ENCODE results near the gene SP4. TPM values are rescaled to one million over a fixed set of nuclear protein-coding genes. Genes with fewer than 3 reads are reported as not detected.

Gene SP4
- total RNA-seq, 6 experiments from 2014 or later, result 2.3 to 3.6 (median 2.9) TPM

DNA sequence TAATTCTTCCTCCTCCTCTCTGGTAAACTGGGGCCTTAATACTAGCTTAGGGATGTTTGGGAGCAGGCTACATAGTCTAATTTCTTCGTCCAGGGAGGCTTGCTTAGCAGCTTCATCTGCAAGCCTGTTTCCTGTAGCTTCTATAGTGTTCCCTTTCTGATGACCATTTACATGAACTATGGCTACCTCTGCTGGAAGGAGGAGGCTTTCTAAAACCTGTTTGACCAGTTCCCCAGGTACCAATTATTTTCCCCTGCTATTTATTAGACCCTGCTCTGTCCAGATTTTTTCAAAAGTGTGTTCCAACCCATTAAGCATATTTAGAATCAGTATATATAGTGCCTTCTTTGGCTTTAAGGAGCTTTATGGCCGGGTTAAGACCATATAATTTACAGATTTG lies 76.1 kb downstream of the SP4 start:
- H3K27ac Mint-ChIP-seq, result no peak overlapping the region
- no peaks in the 10 kb centered on the region for H3K36me3 Mint-ChIP-seq (ENCODE audit: low read depth)
- DNase-seq, result no peak
- TF ChIP-seq, protein P1, sequence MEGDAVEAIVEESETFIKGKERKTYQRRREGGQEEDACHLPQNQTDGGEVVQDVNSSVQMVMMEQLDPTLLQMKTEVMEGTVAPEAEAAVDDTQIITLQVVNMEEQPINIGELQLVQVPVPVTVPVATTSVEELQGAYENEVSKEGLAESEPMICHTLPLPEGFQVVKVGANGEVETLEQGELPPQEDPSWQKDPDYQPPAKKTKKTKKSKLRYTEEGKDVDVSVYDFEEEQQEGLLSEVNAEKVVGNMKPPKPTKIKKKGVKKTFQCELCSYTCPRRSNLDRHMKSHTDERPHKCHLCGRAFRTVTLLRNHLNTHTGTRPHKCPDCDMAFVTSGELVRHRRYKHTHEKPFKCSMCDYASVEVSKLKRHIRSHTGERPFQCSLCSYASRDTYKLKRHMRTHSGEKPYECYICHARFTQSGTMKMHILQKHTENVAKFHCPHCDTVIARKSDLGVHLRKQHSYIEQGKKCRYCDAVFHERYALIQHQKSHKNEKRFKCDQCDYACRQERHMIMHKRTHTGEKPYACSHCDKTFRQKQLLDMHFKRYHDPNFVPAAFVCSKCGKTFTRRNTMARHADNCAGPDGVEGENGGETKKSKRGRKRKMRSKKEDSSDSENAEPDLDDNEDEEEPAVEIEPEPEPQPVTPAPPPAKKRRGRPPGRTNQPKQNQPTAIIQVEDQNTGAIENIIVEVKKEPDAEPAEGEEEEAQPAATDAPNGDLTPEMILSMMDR (IDR thresholded peaks at IDR 0.05), result no peak
- H3K4me3 Mint-ChIP-seq, result no peak overlapping the region
- peaks cover 2% of the 10 kb centered on the region; the same call in 1 of the 2 replicates for H3K27me3 Mint-ChIP-seq (ENCODE audit: insufficient read depth)
- H3K4me1 Mint-ChIP-seq (ENCODE audit: low read depth), result no peaks in the 10 kb centered on the region
- no peaks in the 10 kb centered on the region for H3K9me3 Mint-ChIP-seq

DNA sequence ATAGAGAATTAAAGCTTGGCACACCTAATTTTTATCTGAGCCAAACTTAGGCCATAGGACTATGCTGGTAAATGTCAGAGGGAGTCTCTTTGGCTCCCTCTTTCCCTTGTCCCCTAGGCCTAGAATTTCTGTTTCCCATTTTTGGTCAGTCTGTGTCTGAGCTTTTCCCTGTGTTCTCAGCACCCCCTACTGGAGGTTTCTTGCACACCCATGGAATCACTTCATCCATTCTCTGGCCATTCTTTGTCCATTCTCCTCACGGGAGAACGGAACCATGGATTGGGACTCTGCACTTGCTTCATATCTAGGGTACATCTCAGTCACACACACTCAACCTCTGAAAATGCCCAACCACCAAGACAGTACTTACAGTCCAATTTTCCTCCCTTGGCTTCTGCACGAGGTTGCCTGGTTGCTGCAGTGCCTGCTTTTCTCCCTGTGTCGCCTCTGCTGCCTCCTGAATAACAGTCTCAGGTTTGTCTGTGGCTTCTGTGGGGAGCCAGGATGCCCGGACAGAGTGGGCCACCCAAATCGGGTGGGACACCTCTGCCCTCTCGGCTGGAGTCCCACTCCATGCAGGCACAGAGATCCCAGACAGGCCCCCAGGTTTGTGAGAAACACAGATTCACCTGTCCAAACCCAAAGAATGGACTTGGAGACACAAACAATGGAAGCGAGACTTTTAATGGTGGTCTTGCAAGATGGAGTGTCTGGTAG lies 79.9 kb downstream of the SP4 start:
- Mint-ChIP-seq H3K27me3 (ENCODE audit: insufficient read depth) (peaks cover 2% of the 10 kb centered on the region; the same call in 1 of the 2 replicates), H3K9me3 (no peaks in the 10 kb centered on the region), H3K4me3 (no peak overlapping the region), H3K27ac (no peak overlapping the region), H3K4me1 (ENCODE audit: low read depth) (no peaks in the 10 kb centered on the region), H3K36me3 (ENCODE audit: low read depth) (no peaks in the 10 kb centered on the region)
- TF ChIP-seq, protein P1 (IDR thresholded peaks at IDR 0.05), result peak; percentile 89
- peak; percentile 39 for DNase-seq

DNA sequence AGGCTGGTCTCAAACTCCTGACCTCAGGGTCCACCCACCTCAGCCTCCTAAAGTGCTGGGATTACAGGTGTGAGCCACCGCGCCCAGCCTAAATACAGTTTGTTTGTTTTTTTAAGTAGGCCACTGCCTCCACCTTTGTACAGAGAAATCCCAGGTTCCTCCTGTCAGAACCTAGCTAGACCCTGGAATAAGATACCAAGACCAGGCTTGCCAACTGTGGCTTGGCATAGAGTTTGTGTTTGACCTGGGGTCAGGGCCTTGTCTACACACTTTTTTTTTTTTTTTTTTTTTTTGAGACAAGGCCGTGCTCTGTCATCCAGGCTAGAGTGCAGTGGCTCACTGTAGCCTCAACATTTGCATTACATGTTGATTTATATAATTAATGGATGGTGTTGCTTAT lies 80.7 kb downstream of the SP4 start:
- Mint-ChIP-seq H3K9me3 (no peaks in the 10 kb centered on the region), H3K27ac (no peak overlapping the region), H3K27me3 (ENCODE audit: insufficient read depth) (no peaks in the 10 kb centered on the region), H3K4me3 (no peak overlapping the region), H3K36me3 (ENCODE audit: low read depth) (no peaks in the 10 kb centered on the region), H3K4me1 (ENCODE audit: low read depth) (no peaks in the 10 kb centered on the region)
- TF ChIP-seq, protein P1 (IDR thresholded peaks at IDR 0.05), result no peak
- no peak for DNase-seq

DNA sequence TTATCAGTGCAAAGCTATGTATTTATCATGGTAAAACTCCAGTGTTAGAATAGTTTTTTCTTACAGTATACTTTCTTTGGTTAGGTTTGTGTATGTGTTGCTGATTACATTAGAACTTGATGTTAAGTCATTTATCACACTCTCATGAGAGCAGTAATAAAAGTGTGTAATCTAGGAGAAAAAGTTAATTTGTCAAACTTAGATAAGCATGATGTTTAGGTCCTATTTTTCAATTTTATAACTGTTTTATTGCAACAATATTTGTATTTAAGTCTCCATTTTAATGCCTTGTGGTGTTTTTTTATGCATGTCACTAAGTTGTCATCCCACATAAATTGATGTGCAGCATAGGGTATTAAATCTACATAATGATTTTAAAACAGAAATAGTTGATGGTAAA lies 86.2 kb downstream of the SP4 start:
- H3K27me3 Mint-ChIP-seq (ENCODE audit: insufficient read depth), result peaks cover 2% of the 10 kb centered on the region; the same call in 1 of the 2 replicates
- TF ChIP-seq, protein P1 (IDR thresholded peaks at IDR 0.05), result no peak
- no peak overlapping the region for H3K27ac Mint-ChIP-seq
- H3K36me3 Mint-ChIP-seq (ENCODE audit: low read depth), result no peaks in the 10 kb centered on the region
- no peaks in the 10 kb centered on the region for H3K4me1 Mint-ChIP-seq (ENCODE audit: low read depth)
- no peak overlapping the region for H3K4me3 Mint-ChIP-seq
- no peak for DNase-seq
- H3K9me3 Mint-ChIP-seq, result no peaks in the 10 kb centered on the region

DNA sequence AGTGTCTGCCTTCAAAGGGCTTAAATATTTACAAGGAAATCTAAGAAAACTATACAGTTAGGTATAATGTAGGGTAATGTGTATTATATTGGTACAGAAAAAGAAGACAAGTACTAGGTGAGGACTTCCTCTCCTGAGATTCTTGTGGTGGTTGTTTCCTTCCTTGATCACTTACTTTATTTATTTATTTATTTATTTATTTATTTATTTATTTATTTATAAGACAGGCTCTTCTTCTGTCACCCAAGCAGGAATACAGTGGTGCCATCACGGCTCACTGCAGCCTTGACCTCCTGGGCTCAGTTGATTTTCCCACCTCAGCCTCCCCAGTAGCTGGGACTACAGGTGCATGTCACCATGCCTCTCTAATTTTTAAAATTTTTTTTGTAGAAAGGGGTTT lies 96.8 kb downstream of the SP4 start:
- H3K4me3 Mint-ChIP-seq, result no peak overlapping the region
- H3K27me3 Mint-ChIP-seq (ENCODE audit: insufficient read depth), result no peaks in the 10 kb centered on the region
- H3K27ac Mint-ChIP-seq, result no peak overlapping the region
- peaks cover 4% of the 10 kb centered on the region; the same call in 1 of the 2 replicates for H3K9me3 Mint-ChIP-seq
- no peaks in the 10 kb centered on the region for H3K36me3 Mint-ChIP-seq (ENCODE audit: low read depth)
- no peaks in the 10 kb centered on the region for H3K4me1 Mint-ChIP-seq (ENCODE audit: low read depth)
- DNase-seq, result no peak
- TF ChIP-seq, protein P1 (IDR thresholded peaks at IDR 0.05), result no peak

All from HFFc6 (cell line).